Measurements from ENCODE around the gene LRRC56.

LRRC56 gene

DNA sequence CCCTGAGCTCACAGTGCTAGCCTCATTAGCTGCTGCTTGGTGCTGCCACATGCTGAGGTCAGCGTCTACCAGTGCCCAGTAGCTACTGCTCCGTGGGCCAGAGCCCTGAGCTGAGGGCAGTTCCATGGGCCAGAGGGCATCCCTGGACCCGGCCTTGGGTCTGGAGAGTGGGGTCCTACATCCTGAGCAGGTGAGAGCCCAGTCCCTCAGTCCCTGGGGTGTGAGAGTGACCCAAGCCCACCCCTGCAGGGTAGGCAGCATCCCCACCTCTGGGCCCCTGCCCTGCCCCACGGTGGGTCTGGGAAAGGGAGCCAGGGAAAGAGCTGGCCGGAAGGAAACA lies 13.4 kb downstream of the LRRC56 start:
- CTCF ChIA-PET, result no interaction called here
- H3K36me3 ChIP-seq (ENCODE audit: control insufficient read depth in 2 of 2, insufficient read depth in 1 of 2, low read length in 2 of 2), result no peaks in the 10 kb centered on the region
- POLR2A ChIA-PET, result interaction anchor here (1.0 kb wide), 1 partner anchor 11 kb away, joined by 3 read pairs; no protein-coding TSS in a partner anchor
- H3K9me3 ChIP-seq (ENCODE audit: control insufficient read depth, insufficient read depth, low read depth, low read length), result no peaks in the 10 kb centered on the region
- no peaks in the 10 kb centered on the region for H3K4me1 ChIP-seq (ENCODE audit: control insufficient read depth, insufficient read depth, low read length)
- no peak overlapping the region for H3K27ac ChIP-seq (ENCODE audit: extremely low read depth, low read depth, low read length)
- no peak overlapping the region for H3K4me3 ChIP-seq (ENCODE audit: low read depth, low read length)
- TF ChIP-seq ZNF175 (tag by site-specific recombination; IDR thresholded peaks at IDR 0.05) (no peak), ZBTB1 (tag by site-specific recombination; IDR thresholded peaks at IDR 0.05) (no peak), ZBTB20 (tag by site-specific recombination; IDR thresholded peaks at IDR 0.05) (no peak), ZNF677 (tag by site-specific recombination; IDR thresholded peaks at IDR 0.05) (no peak), ZFP37 (tag by site-specific recombination; IDR thresholded peaks at IDR 0.05) (no peak), REPIN1 (tag by site-specific recombination; IDR thresholded peaks at IDR 0.05; ENCODE audit: low read depth) (no peak), HOXC10 (CRISPR knock-in tag; IDR thresholded peaks at IDR 0.05) (no peak), ZNF623 (tag by site-specific recombination; IDR thresholded peaks at IDR 0.05) (no peak), EGR2 (tag by site-specific recombination; IDR thresholded peaks at IDR 0.05; ENCODE audit: low read depth) (no peak), GLI4 (tag by site-specific recombination; IDR thresholded peaks at IDR 0.05) (no peak), ZBTB48 (tag by site-specific recombination; IDR thresholded peaks at IDR 0.05) (no peak), ZNF600 (tag by site-specific recombination; IDR thresholded peaks at IDR 0.05) (no peak), ZNF292 (tag by site-specific recombination; IDR thresholded peaks at IDR 0.05; ENCODE audit: borderline replicate concordance, low read depth) (no peak), ZNF416 (tag by site-specific recombination; IDR thresholded peaks at IDR 0.05) (no peak)
- TF ChIP-seq, protein P1, sequence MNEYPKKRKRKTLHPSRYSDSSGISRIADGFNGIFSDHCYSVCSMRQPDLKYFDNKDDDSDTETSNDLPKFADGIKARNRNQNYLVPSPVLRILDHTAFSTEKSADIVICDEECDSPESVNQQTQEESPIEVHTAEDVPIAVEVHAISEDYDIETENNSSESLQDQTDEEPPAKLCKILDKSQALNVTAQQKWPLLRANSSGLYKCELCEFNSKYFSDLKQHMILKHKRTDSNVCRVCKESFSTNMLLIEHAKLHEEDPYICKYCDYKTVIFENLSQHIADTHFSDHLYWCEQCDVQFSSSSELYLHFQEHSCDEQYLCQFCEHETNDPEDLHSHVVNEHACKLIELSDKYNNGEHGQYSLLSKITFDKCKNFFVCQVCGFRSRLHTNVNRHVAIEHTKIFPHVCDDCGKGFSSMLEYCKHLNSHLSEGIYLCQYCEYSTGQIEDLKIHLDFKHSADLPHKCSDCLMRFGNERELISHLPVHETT (tag by site-specific recombination; IDR thresholded peaks at IDR 0.05), result no peak
- TF ChIP-seq, protein P2, sequence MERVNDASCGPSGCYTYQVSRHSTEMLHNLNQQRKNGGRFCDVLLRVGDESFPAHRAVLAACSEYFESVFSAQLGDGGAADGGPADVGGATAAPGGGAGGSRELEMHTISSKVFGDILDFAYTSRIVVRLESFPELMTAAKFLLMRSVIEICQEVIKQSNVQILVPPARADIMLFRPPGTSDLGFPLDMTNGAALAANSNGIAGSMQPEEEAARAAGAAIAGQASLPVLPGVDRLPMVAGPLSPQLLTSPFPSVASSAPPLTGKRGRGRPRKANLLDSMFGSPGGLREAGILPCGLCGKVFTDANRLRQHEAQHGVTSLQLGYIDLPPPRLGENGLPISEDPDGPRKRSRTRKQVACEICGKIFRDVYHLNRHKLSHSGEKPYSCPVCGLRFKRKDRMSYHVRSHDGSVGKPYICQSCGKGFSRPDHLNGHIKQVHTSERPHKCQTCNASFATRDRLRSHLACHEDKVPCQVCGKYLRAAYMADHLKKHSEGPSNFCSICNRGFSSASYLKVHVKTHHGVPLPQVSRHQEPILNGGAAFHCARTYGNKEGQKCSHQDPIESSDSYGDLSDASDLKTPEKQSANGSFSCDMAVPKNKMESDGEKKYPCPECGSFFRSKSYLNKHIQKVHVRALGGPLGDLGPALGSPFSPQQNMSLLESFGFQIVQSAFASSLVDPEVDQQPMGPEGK (tag by site-specific recombination; IDR thresholded peaks at IDR 0.05), result no peak
- TF ChIP-seq, protein P3, sequence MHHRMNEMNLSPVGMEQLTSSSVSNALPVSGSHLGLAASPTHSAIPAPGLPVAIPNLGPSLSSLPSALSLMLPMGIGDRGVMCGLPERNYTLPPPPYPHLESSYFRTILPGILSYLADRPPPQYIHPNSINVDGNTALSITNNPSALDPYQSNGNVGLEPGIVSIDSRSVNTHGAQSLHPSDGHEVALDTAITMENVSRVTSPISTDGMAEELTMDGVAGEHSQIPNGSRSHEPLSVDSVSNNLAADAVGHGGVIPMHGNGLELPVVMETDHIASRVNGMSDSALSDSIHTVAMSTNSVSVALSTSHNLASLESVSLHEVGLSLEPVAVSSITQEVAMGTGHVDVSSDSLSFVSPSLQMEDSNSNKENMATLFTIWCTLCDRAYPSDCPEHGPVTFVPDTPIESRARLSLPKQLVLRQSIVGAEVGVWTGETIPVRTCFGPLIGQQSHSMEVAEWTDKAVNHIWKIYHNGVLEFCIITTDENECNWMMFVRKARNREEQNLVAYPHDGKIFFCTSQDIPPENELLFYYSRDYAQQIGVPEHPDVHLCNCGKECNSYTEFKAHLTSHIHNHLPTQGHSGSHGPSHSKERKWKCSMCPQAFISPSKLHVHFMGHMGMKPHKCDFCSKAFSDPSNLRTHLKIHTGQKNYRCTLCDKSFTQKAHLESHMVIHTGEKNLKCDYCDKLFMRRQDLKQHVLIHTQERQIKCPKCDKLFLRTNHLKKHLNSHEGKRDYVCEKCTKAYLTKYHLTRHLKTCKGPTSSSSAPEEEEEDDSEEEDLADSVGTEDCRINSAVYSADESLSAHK (tag by site-specific recombination; IDR thresholded peaks at IDR 0.05), result no peak
- TF ChIP-seq, protein P4, sequence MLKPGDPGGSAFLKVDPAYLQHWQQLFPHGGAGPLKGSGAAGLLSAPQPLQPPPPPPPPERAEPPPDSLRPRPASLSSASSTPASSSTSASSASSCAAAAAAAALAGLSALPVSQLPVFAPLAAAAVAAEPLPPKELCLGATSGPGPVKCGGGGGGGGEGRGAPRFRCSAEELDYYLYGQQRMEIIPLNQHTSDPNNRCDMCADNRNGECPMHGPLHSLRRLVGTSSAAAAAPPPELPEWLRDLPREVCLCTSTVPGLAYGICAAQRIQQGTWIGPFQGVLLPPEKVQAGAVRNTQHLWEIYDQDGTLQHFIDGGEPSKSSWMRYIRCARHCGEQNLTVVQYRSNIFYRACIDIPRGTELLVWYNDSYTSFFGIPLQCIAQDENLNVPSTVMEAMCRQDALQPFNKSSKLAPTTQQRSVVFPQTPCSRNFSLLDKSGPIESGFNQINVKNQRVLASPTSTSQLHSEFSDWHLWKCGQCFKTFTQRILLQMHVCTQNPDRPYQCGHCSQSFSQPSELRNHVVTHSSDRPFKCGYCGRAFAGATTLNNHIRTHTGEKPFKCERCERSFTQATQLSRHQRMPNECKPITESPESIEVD (tag by site-specific recombination; IDR thresholded peaks at IDR 0.05), result no peak

DNA sequence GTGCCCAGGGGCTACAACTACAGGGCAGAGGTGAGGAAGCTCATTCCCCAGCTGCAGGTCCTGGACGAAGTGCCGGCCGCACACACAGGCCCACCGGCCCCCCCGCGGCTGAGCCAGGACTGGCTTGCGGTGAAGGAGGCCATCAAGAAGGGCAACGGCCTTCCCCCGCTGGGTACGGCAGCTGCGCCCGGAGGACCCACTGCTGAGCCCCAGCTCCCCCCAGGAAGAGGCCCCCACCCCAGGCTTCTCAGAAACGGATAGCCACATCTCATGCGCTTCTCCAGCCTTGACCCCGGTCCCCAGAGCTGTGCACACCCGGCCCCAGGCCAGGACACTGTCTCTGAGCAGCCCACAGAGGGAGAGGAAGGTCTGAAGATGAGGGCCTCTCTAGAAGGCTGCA lies 13.8 kb downstream of the LRRC56 start:
- ChIA-PET CTCF (no interaction called here), POLR2A (interaction anchor here (1.0 kb wide), 1 partner anchor 11 kb away, joined by 3 read pairs; no protein-coding TSS in a partner anchor)
- no peak overlapping the region for H3K4me3 ChIP-seq (ENCODE audit: low read depth, low read length)
- no peaks in the 10 kb centered on the region for H3K36me3 ChIP-seq (ENCODE audit: control insufficient read depth in 2 of 2, insufficient read depth in 1 of 2, low read length in 2 of 2)
- H3K9me3 ChIP-seq (ENCODE audit: control insufficient read depth, insufficient read depth, low read depth, low read length), result no peaks in the 10 kb centered on the region
- no peaks in the 10 kb centered on the region for H3K4me1 ChIP-seq (ENCODE audit: control insufficient read depth, insufficient read depth, low read length)
- H3K27ac ChIP-seq (ENCODE audit: extremely low read depth, low read depth, low read length), result no peak overlapping the region
- TF ChIP-seq WT1 (tag by site-specific recombination; IDR thresholded peaks at IDR 0.05) (no peak), HOXA7 (CRISPR knock-in tag; IDR thresholded peaks at IDR 0.05; ENCODE audit: borderline replicate concordance) (no peak), ZNF311 (tag by site-specific recombination; IDR thresholded peaks at IDR 0.05; ENCODE audit: borderline replicate concordance) (no peak), ZNF701 (tag by site-specific recombination; IDR thresholded peaks at IDR 0.05) (no peak), OVOL3 (tag by site-specific recombination; IDR thresholded peaks at IDR 0.05) (no peak), ZNF623 (tag by site-specific recombination; IDR thresholded peaks at IDR 0.05) (no peak), ZNF335 (tag by site-specific recombination; conservative IDR thresholded peaks at IDR 0.05) (no peak), ZNF423 (tag by site-specific recombination; IDR thresholded peaks at IDR 0.05) (no peak), FEZF1 (tag by site-specific recombination; IDR thresholded peaks at IDR 0.05) (no peak)
- TF ChIP-seq, protein P5, sequence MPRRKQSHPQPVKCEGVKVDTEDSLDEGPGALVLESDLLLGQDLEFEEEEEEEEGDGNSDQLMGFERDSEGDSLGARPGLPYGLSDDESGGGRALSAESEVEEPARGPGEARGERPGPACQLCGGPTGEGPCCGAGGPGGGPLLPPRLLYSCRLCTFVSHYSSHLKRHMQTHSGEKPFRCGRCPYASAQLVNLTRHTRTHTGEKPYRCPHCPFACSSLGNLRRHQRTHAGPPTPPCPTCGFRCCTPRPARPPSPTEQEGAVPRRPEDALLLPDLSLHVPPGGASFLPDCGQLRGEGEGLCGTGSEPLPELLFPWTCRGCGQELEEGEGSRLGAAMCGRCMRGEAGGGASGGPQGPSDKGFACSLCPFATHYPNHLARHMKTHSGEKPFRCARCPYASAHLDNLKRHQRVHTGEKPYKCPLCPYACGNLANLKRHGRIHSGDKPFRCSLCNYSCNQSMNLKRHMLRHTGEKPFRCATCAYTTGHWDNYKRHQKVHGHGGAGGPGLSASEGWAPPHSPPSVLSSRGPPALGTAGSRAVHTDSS (tag by site-specific recombination; IDR thresholded peaks at IDR 0.05), result no peak
- TF ChIP-seq, protein P6, sequence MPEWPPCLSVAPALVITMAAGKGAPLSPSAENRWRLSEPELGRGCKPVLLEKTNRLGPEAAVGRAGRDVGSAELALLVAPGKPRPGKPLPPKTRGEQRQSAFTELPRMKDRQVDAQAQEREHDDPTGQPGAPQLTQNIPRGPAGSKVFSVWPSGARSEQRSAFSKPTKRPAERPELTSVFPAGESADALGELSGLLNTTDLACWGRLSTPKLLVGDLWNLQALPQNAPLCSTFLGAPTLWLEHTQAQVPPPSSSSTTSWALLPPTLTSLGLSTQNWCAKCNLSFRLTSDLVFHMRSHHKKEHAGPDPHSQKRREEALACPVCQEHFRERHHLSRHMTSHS (tag by site-specific recombination; IDR thresholded peaks at IDR 0.05), result no peak

Measured in HEK293 (cell line).